A673 (cell line): Measurements from ENCODE around the gene ELFN1. TPM values are rescaled to one million over a fixed set of nuclear protein-coding genes. Genes with fewer than 3 reads are reported as not detected.

Source experiments
- BruUV-seq: library from RNA; stranded (reverse); fragments of 400-500 nt; replicated peaks from 2 replicates; lab custom pipeline; 2021; lab: Mats Ljungman, UMichigan
- CTCF ChIA-PET: fragments of 300-600 bp; sonication (Branson Sonifier 250); formaldehyde crosslinking; loops from one replicate; lab custom pipeline; 2022; ENCODE audit warnings: antibody characterized with exemption; lab: Charles Lee
- POLR2A ChIA-PET: fragments of 300-600 bp; sonication (Branson Sonifier 250); formaldehyde crosslinking; loops from one replicate; lab custom pipeline; 2022; ENCODE audit warnings: antibody characterized with exemption; ENCODE audit not compliant: low non-redundant PET; lab: Charles Lee
- DNase-seq: peaks from one replicate; pipeline ENCODE4 v3.0.0-alpha.2; 2015; ENCODE audit warnings: low spot score
- H3K27ac ChIP-seq: fragments of 200-600 bp; sonication (generic); 2 replicates; pipeline ENCODE4 v1.5.1; 2016; ENCODE audit warnings: mixed run types, low read depth, mild to moderate bottlenecking, mixed read lengths, antibody characterized with exemption, low read length; ENCODE audit not compliant: poor library complexity, severe bottlenecking
- H3K27me3 ChIP-seq: fragments of 200-600 bp; sonication (generic); replicated peaks from 2 replicates; pipeline ENCODE4 v1.6.1; 2017; ENCODE audit warnings: mixed run types, low read depth, mild to moderate bottlenecking, mixed read lengths, antibody characterized with exemption, low read length; ENCODE audit not compliant: insufficient read depth, poor library complexity
- H3K36me3 ChIP-seq: fragments of 200-600 bp; sonication (generic); 2 replicates; pipeline ENCODE4 v1.6.1; 2016; ENCODE audit warnings: mixed run types, mild to moderate bottlenecking, mixed read lengths, antibody characterized with exemption, low read length; ENCODE audit not compliant: insufficient read depth, poor library complexity, severe bottlenecking
- H3K4me1 ChIP-seq: fragments of 200-600 bp; sonication (generic); 2 replicates; pipeline ENCODE4 v1.6.1; 2017; ENCODE audit warnings: mixed run types, mild to moderate bottlenecking, mixed read lengths, antibody characterized with exemption, low read length; ENCODE audit not compliant: insufficient read depth, poor library complexity, severe bottlenecking
- H3K4me3 ChIP-seq: fragments of 200-600 bp; sonication (generic); 2 replicates; pipeline ENCODE4 v1.5.1; 2016; ENCODE audit warnings: low read depth, mixed run types, mild to moderate bottlenecking, mixed read lengths, low read length; ENCODE audit not compliant: poor library complexity, severe bottlenecking
- H3K9me3 ChIP-seq: fragments of 200-600 bp; sonication (generic); 2 replicates; pipeline ENCODE4 v1.6.1; 2016; ENCODE audit warnings: mixed run types, low read depth, mild to moderate bottlenecking, mixed read lengths, antibody characterized with exemption, low read length; ENCODE audit not compliant: poor library complexity, severe bottlenecking
- EZH2 ChIP-seq: fragments of 200-600 bp; sonication (generic); IDR thresholded peaks from 2 replicates; pipeline ENCODE4 v1.6.1; 2017; ENCODE audit warnings: borderline replicate concordance, low read depth, mild to moderate bottlenecking, mixed read lengths, antibody characterized with exemption, low read length; ENCODE audit not compliant: poor library complexity, severe bottlenecking
- intact Hi-C: fragments of 100-400 bp; cut with micrococcal nuclease; formaldehyde crosslinking; loops from one replicate; pipeline ENCODE4 v1.10.0; 2022; ENCODE audit not compliant: unreplicated experiment
- total RNA-seq: library from RNA; stranded (reverse); gene quantifications from 2 replicates; pipeline ENCODE4 v1.2.3, GENCODE V29; 2021
- TF ChIP-seq, protein P1 (sequence below): fragments of 300-800, 200-600 bp; sonication (generic); conservative IDR thresholded peaks from 2 replicates; pipeline ENCODE4 v1.5.1; 2017; ENCODE audit warnings: low read depth, mild to moderate bottlenecking, antibody characterized with exemption, low read length, moderate library complexity, mixed read lengths

The ELFN1 gene
- total RNA-seq, 1 experiment from 2014 or later, result not detected

GRCh38 chr7:1703871-1704810 lies 34.1 kb downstream of the ELFN1 start:
- Histone ChIP-seq H3K27me3 (no peaks in the 10 kb centered on the region), H3K4me3 (no peak overlapping the region), H3K9me3 (peaks cover 9% of the 10 kb centered on the region), H3K4me1 (no peaks in the 10 kb centered on the region), H3K27ac (no peak overlapping the region), H3K36me3 (no peaks in the 10 kb centered on the region)
- no peak for DNase-seq
- TF ChIP-seq EZH2, result no peak
- TF ChIP-seq, protein P1, sequence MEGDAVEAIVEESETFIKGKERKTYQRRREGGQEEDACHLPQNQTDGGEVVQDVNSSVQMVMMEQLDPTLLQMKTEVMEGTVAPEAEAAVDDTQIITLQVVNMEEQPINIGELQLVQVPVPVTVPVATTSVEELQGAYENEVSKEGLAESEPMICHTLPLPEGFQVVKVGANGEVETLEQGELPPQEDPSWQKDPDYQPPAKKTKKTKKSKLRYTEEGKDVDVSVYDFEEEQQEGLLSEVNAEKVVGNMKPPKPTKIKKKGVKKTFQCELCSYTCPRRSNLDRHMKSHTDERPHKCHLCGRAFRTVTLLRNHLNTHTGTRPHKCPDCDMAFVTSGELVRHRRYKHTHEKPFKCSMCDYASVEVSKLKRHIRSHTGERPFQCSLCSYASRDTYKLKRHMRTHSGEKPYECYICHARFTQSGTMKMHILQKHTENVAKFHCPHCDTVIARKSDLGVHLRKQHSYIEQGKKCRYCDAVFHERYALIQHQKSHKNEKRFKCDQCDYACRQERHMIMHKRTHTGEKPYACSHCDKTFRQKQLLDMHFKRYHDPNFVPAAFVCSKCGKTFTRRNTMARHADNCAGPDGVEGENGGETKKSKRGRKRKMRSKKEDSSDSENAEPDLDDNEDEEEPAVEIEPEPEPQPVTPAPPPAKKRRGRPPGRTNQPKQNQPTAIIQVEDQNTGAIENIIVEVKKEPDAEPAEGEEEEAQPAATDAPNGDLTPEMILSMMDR, result no peak
- intact Hi-C loops, result no loop called here
- ChIA-PET POLR2A (no interaction called here), CTCF (no interaction called here)
- no TSS peak for BruUV-seq

- Histone ChIP-seq H3K27ac (no peak overlapping the region), H3K27me3 (no peaks in the 10 kb centered on the region), H3K4me3 (no peak overlapping the region), H3K4me1 (no peaks in the 10 kb centered on the region), H3K9me3 (peaks cover 10% of the 10 kb centered on the region), H3K36me3 (no peaks in the 10 kb centered on the region)
- ChIA-PET CTCF (no interaction called here), POLR2A (no interaction called here)
- TF ChIP-seq, protein P1, result no peak
- TF ChIP-seq EZH2, result no peak
- no TSS peak for BruUV-seq
- intact Hi-C loops, result no loop called here
- DNase-seq, result no peak
These were observed 35.0 kb downstream of the ELFN1 start for GRCh38 chr7:1704811-1705738.

- intact Hi-C loops, result no loop called here
- no peak for DNase-seq
- POLR2A ChIA-PET, result no interaction called here
These were observed 35.8 kb downstream of the ELFN1 start for GRCh38 chr7:1705856-1706255.

More at GRCh38 chr7:1705856-1706255, 35.8 kb downstream of the ELFN1 start:
- no TSS peak for BruUV-seq
- Histone ChIP-seq H3K27ac (no peak overlapping the region), H3K36me3 (no peaks in the 10 kb centered on the region), H3K4me1 (no peaks in the 10 kb centered on the region), H3K27me3 (no peaks in the 10 kb centered on the region), H3K9me3 (peaks cover 13% of the 10 kb centered on the region), H3K4me3 (no peak overlapping the region)
- TF ChIP-seq, protein P1, result no peak
- TF ChIP-seq EZH2, result no peak
- CTCF ChIA-PET, result interaction anchor here (0.5 to 0.6 kb wide), 2 partner anchors 35 to 41 kb away, joined by 6 to 8 read pairs; no protein-coding TSS in a partner anchor
